WERI-Rb-1 (cell line): Measurements from ENCODE around the gene TRPC6.

Experiments used
- DNase-seq: peaks from one replicate; pipeline ENCODE4 v3.0.0-alpha.2; 2020
- H3K27ac ChIP-seq: fragments of 250-450 bp; sonication (Bioruptor Pico); 2 replicates; pipeline ENCODE4 v1.5.1; 2020; ENCODE audit warnings: mild to moderate bottlenecking, moderate library complexity
- H3K27me3 ChIP-seq: fragments of 250-450 bp; sonication (Bioruptor Pico); 2 replicates; pipeline ENCODE4 v1.5.1; 2021; ENCODE audit warnings: mild to moderate bottlenecking, low read depth, moderate library complexity; ENCODE audit not compliant: insufficient read depth, severe bottlenecking
- H3K36me3 ChIP-seq: fragments of 250-450 bp; sonication (Bioruptor Pico); 2 replicates; pipeline ENCODE4 v1.5.1; 2020; ENCODE audit warnings: mild to moderate bottlenecking, moderate library complexity
- H3K4me3 ChIP-seq: 2 replicates; pipeline ENCODE4 v1.5.1; 2011; ENCODE audit warnings: low read depth, mild to moderate bottlenecking, control low read depth, low read length
- H3K9me3 ChIP-seq: fragments of 250-450 bp; sonication (Bioruptor Pico); 2 replicates; pipeline ENCODE4 v1.5.1; 2021; ENCODE audit warnings: mild to moderate bottlenecking, moderate library complexity; ENCODE audit not compliant: severe bottlenecking
- CTCF ChIP-seq: IDR thresholded peaks from 2 replicates; pipeline ENCODE4 v1.5.1; 2011; ENCODE audit warnings: low read depth, mild to moderate bottlenecking, control low read depth, inconsistent platforms, low read length

The TRPC6 gene

GRCh38 chr11:101477926-101478325 is 105.9 kb downstream of the TRPC6 start:
- DNase-seq = no peak
- Histone ChIP-seq H3K27ac (no peak overlapping the region), H3K27me3 (no peaks in the 10 kb centered on the region), H3K4me3 (no peak overlapping the region), H3K9me3 (no peaks in the 10 kb centered on the region), H3K36me3 (no peaks in the 10 kb centered on the region)
- no peak for TF ChIP-seq CTCF

- H3K4me3 ChIP-seq = no peak overlapping the region
- no peaks in the 10 kb centered on the region for H3K27me3 ChIP-seq
- no peak for TF ChIP-seq CTCF
- H3K9me3 ChIP-seq = no peaks in the 10 kb centered on the region
- no peak for DNase-seq
- H3K27ac ChIP-seq = no peak overlapping the region
- no peaks in the 10 kb centered on the region for H3K36me3 ChIP-seq
These were observed 107.6 kb downstream of the TRPC6 start for GRCh38 chr11:101476191-101476590.

GRCh38 chr11:101475699-101476098 is 108.1 kb downstream of the TRPC6 start:
- no peak overlapping the region for H3K4me3 ChIP-seq
- H3K9me3 ChIP-seq = no peaks in the 10 kb centered on the region
- DNase-seq = no peak
- no peak overlapping the region for H3K27ac ChIP-seq
- TF ChIP-seq CTCF = no peak
- H3K27me3 ChIP-seq = no peaks in the 10 kb centered on the region
- no peaks in the 10 kb centered on the region for H3K36me3 ChIP-seq

GRCh38 chr11:101474666-101475065 is 109.1 kb downstream of the TRPC6 start:
- Histone ChIP-seq H3K36me3 (no peaks in the 10 kb centered on the region), H3K27ac (no peak overlapping the region), H3K4me3 (no peak overlapping the region), H3K27me3 (no peaks in the 10 kb centered on the region), H3K9me3 (no peaks in the 10 kb centered on the region)
- TF ChIP-seq CTCF = no peak
- no peak for DNase-seq

GRCh38 chr11:101470881-101471520 is 112.8 kb downstream of the TRPC6 start:
- H3K27ac ChIP-seq = no peak overlapping the region
- H3K4me3 ChIP-seq = no peak overlapping the region
- H3K27me3 ChIP-seq = no peaks in the 10 kb centered on the region
- DNase-seq = no peak
- no peak for TF ChIP-seq CTCF
- H3K9me3 ChIP-seq = no peaks in the 10 kb centered on the region
- no peaks in the 10 kb centered on the region for H3K36me3 ChIP-seq

- Histone ChIP-seq H3K9me3 (no peaks in the 10 kb centered on the region), H3K36me3 (no peaks in the 10 kb centered on the region), H3K4me3 (no peak overlapping the region), H3K27me3 (no peaks in the 10 kb centered on the region), H3K27ac (no peak overlapping the region)
- DNase-seq = no peak
- no peak for TF ChIP-seq CTCF
These were observed 113.4 kb downstream of the TRPC6 start for GRCh38 chr11:101470419-101470818.
